HepG2 (cell line): ENCODE results near the gene CAVIN1. TPM values are rescaled to one million over a fixed set of nuclear protein-coding genes. Genes with fewer than 3 reads are reported as not detected.
A peak's percentile ranks its signal among the peaks of the same experiment; 100 is the strongest.

Source experiments
- CREM ChIP-seq, 2 experiments: sonication (generic) in 1 of 2; formaldehyde crosslinking in 1 of 2; IDR thresholded peaks; 2 replicates each; pipeline versions ENCODE4 v1.4.0 to v1.6.1; 2016 to 2020; ENCODE audit warnings: antibody characterized with exemption in 1 of 2, mild to moderate bottlenecking in 1 of 2, missing genetic modification reagents in 1 of 2
- EHMT2 ChIP-seq: fragments of 200-600 bp; sonication (generic); IDR thresholded peaks from 2 replicates; pipeline ENCODE4 v1.7.0; 2017; ENCODE audit warnings: antibody characterized with exemption, low read depth, low read length, borderline replicate concordance
- FOXK2 ChIP-seq: fragments of 450-650 bp; IDR thresholded peaks from 2 replicates; pipeline ENCODE4 v1.6.1; 2016
- HMGXB3 ChIP-seq: sonication (generic); formaldehyde crosslinking; IDR thresholded peaks from 2 replicates; pipeline ENCODE4 v1.4.0; 2020; ENCODE audit warnings: missing genetic modification reagents, borderline replicate concordance
- IRF2 ChIP-seq: IDR thresholded peaks from 2 replicates; pipeline ENCODE4 v1.6.1; 2018; ENCODE audit warnings: missing genetic modification reagents, missing compliant biosample characterization
- MATR3 ChIP-seq: sonication (generic); formaldehyde crosslinking; IDR thresholded peaks from 2 replicates; pipeline ENCODE4 v1.4.0; 2020; ENCODE audit warnings: missing genetic modification reagents
- RARG ChIP-seq: sonication (generic); formaldehyde crosslinking; IDR thresholded peaks from 2 replicates; pipeline ENCODE4 v1.4.0; 2020; ENCODE audit warnings: low read depth, mild to moderate bottlenecking, missing genetic modification reagents
- SATB2 ChIP-seq: sonication (generic); formaldehyde crosslinking; IDR thresholded peaks from 2 replicates; pipeline ENCODE4 v1.5.0; 2020; ENCODE audit warnings: missing genetic modification reagents
- SIN3A ChIP-seq: IDR thresholded peaks from 2 replicates; pipeline ENCODE4 v1.6.1; 2011; ENCODE audit warnings: low read depth, mild to moderate bottlenecking, control low read depth, low read length, borderline replicate concordance
- TARDBP ChIP-seq: sonication (generic); formaldehyde crosslinking; IDR thresholded peaks from 2 replicates; pipeline ENCODE4 v1.8.0; 2022; ENCODE audit warnings: mild to moderate bottlenecking, missing genetic modification reagents
- TEF ChIP-seq: sonication (generic); formaldehyde crosslinking; IDR thresholded peaks from 2 replicates; pipeline ENCODE4 v1.5.0; 2020; ENCODE audit warnings: missing genetic modification reagents
- U2AF2 ChIP-seq: fragments of 200-400 bp; formaldehyde crosslinking; IDR thresholded peaks from 2 replicates; pipeline ENCODE4 v1.6.1; 2017; ENCODE audit warnings: low read depth, mild to moderate bottlenecking, low read length
- ZNF337 ChIP-seq: sonication (generic); formaldehyde crosslinking; IDR thresholded peaks from 2 replicates; pipeline ENCODE4 v1.5.1; 2020; ENCODE audit warnings: missing genetic modification reagents, low read depth, mild to moderate bottlenecking, borderline replicate concordance
- ZNF33B ChIP-seq: sonication (generic); formaldehyde crosslinking; IDR thresholded peaks from 2 replicates; pipeline ENCODE4 v1.5.1; 2020; ENCODE audit warnings: mild to moderate bottlenecking, missing genetic modification reagents
- ZNF510 ChIP-seq: sonication (generic); formaldehyde crosslinking; IDR thresholded peaks from 2 replicates; pipeline ENCODE4 v1.4.0; 2020; ENCODE audit warnings: low read depth, mild to moderate bottlenecking, missing genetic modification reagents
- ZNF609 ChIP-seq: sonication (generic); formaldehyde crosslinking; IDR thresholded peaks from 2 replicates; pipeline ENCODE4 v1.4.0; 2020; ENCODE audit warnings: mild to moderate bottlenecking, missing genetic modification reagents, borderline replicate concordance
- ZNF674 ChIP-seq: sonication (generic); formaldehyde crosslinking; IDR thresholded peaks from 2 replicates; pipeline ENCODE4 v1.5.0; 2020; ENCODE audit warnings: low read depth, mild to moderate bottlenecking, missing genetic modification reagents
- polyA plus RNA-seq, 8 experiments: library from polyadenylated mRNA; depleted of rRNA in 3 of 8; stranded (reverse) in 7 of 8; unstranded in 1 of 8; fragments of >200 nt; fragmentation: Illumina TruSeq in 4 of 8; extraction: Trizol in 4 of 8; gene quantifications; 2 replicates each; pipeline versions ENCODE4 v1.2.1 to v1.2.3, GENCODE V29; 2011 to 2016; ENCODE audit warnings: low read depth in 4 of 8, missing spikeins in 1 of 8, mixed read lengths in 1 of 8; ENCODE audit not compliant: insufficient read depth in 1 of 8
- total RNA-seq, 5 experiments: library from RNA; depleted of rRNA; stranded (reverse); fragments of >200 nt; fragmentation: Illumina TruSeq; extraction: Trizol; gene quantifications; 2 replicates each; pipeline ENCODE4 v1.2.3, GENCODE V29; 2016; ENCODE audit warnings: low read depth in 1 of 5
- TF ChIP-seq, protein P1 (sequence below): sonication (generic); formaldehyde crosslinking; IDR thresholded peaks from 2 replicates; pipeline ENCODE4 v1.5.0; 2020; ENCODE audit warnings: mild to moderate bottlenecking, low read depth, missing genetic modification reagents, borderline replicate concordance

Gene CAVIN1
- total and polyA plus RNA-seq, 2 of the 13 experiments (the other 11 are each of a cell fraction or from before 2014, with no cell fraction given): 15.9 to 25.5 TPM

GRCh38 chr17:42386777-42387657 is 36.0 kb downstream of the CAVIN1 start (continued):
- TF ChIP-seq HMGXB3: 0 out of 2 replicates have a peak, but pooled peaks have one; percentile 17
- 0 out of 2 replicates have a peak, but pooled peaks have one; percentile 18 for TF ChIP-seq SATB2 (CRISPR knock-in tag)
- TF ChIP-seq MATR3 (CRISPR knock-in tag): no peak
- no peak for TF ChIP-seq ZNF510
- no peak for TF ChIP-seq ZNF33B (CRISPR knock-in tag)
- 0 out of 2 replicates have a peak, but pooled peaks have one; percentile 36 for TF ChIP-seq IRF2 (CRISPR knock-in tag)
- peak; percentile 53; the same call in 1 of the 2 replicates for TF ChIP-seq FOXK2
- TF ChIP-seq, protein P1, sequence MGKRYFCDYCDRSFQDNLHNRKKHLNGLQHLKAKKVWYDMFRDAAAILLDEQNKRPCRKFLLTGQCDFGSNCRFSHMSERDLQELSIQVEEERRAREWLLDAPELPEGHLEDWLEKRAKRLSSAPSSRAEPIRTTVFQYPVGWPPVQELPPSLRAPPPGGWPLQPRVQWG (CRISPR knock-in tag): no peak
- no peak for TF ChIP-seq ZNF337 (CRISPR knock-in tag)
- TF ChIP-seq ZNF609 (CRISPR knock-in tag): no peak
- TF ChIP-seq ZNF674 (CRISPR knock-in tag): no peak
- no peak for TF ChIP-seq EHMT2
- peak; percentile 19; the same call in 1 of the 2 replicates for TF ChIP-seq CREM (IDR thresholded peaks at IDR 0.05)
- TF ChIP-seq CREM (CRISPR knock-in tag; IDR thresholded peaks at IDR 0.05): no peak
- TF ChIP-seq U2AF2: no peak
- no peak for TF ChIP-seq TEF (CRISPR knock-in tag)
- no peak for TF ChIP-seq TARDBP (CRISPR knock-in tag)
- peak; percentile 94; the same call in 1 of the 2 replicates for TF ChIP-seq SIN3A
- TF ChIP-seq RARG (CRISPR knock-in tag): no peak
